Mesenchymal stem cell (in vitro differentiated cells and primary cell): ENCODE results near the gene ELAPOR1. TPM values are rescaled to one million over a fixed set of nuclear protein-coding genes. Genes with fewer than 3 reads are reported as not detected.

Experiments used
- DNase-seq: peaks from one replicate; pipeline ENCODE4 v3.0.0-alpha.2; 2013
- H2AFZ ChIP-seq: one replicate; pipeline ENCODE4 v1.6.1; 2013; ENCODE audit warnings: low read depth, mild to moderate bottlenecking, control low read depth, inconsistent platforms, low read length, moderate library complexity
- H2AK5ac ChIP-seq: 2 replicates; pipeline ENCODE4 v1.6.1; 2013; ENCODE audit warnings: low read length, moderate library complexity, mild to moderate bottlenecking, inconsistent platforms; ENCODE audit not compliant: severe bottlenecking
- H2BK120ac ChIP-seq: one replicate; pipeline ENCODE4 v1.6.1; 2013; ENCODE audit warnings: low read depth, mild to moderate bottlenecking, inconsistent platforms, low read length, moderate library complexity
- H2BK12ac ChIP-seq, 2 experiments: one replicate each; pipeline ENCODE4 v1.6.1; 2013; ENCODE audit warnings: inconsistent platforms in 2 of 2, low read length in 2 of 2, mild to moderate bottlenecking in 2 of 2, moderate library complexity in 2 of 2, control low read depth in 1 of 2
- H2BK15ac ChIP-seq: one replicate; pipeline ENCODE4 v1.6.1; 2013; ENCODE audit warnings: mild to moderate bottlenecking, low read depth, inconsistent platforms; ENCODE audit not compliant: poor library complexity, severe bottlenecking
- H2BK5ac ChIP-seq: 2 replicates; pipeline ENCODE4 v1.6.1; 2013; ENCODE audit warnings: low read depth, mild to moderate bottlenecking, low read length, control low read depth, inconsistent platforms; ENCODE audit not compliant: poor library complexity, severe bottlenecking
- H3K14ac ChIP-seq, 2 experiments: one replicate each; pipeline ENCODE4 v1.6.1; 2013; ENCODE audit warnings: inconsistent platforms in 2 of 2, low read length in 2 of 2, control low read depth in 1 of 2, mild to moderate bottlenecking in 1 of 2, moderate library complexity in 1 of 2
- H3K18ac ChIP-seq, 2 experiments: one replicate each; pipeline ENCODE4 v1.6.1; 2013; ENCODE audit warnings: inconsistent platforms in 2 of 2, low read length in 2 of 2, control low read depth in 1 of 2, low read depth in 1 of 2, mild to moderate bottlenecking in 1 of 2
- H3K23ac ChIP-seq, 2 experiments: one replicate each; pipeline ENCODE4 v1.6.1; 2013; ENCODE audit warnings: inconsistent platforms in 2 of 2, low read length in 2 of 2, mild to moderate bottlenecking in 2 of 2, moderate library complexity in 2 of 2, control low read depth in 1 of 2
- H3K27ac ChIP-seq: 2 replicates; pipeline ENCODE4 v1.5.1; 2013; ENCODE audit warnings: mild to moderate bottlenecking, moderate library complexity, low read length, control low read depth, inconsistent platforms; ENCODE audit not compliant: poor library complexity, severe bottlenecking
- H3K27me3 ChIP-seq, 2 experiments: 2 replicates each; pipeline versions ENCODE4 v1.6.1 to v1.7.0; 2013; ENCODE audit warnings: low read length in 2 of 2, mild to moderate bottlenecking in 2 of 2, moderate library complexity in 2 of 2, control low read depth in 1 of 2, inconsistent platforms in 1 of 2; ENCODE audit not compliant: control insufficient read depth in 1 of 2, insufficient read depth in 1 of 2
- H3K36me3 ChIP-seq, 2 experiments: 2 replicates each; pipeline versions ENCODE4 v1.6.1 to v1.7.0; 2013; ENCODE audit warnings: low read length in 2 of 2, control low read depth in 1 of 2, inconsistent platforms in 1 of 2, low read depth in 1 of 2, mild to moderate bottlenecking in 1 of 2; ENCODE audit not compliant: insufficient read depth in 2 of 2, control insufficient read depth in 1 of 2
- H3K4ac ChIP-seq, 2 experiments: one replicate each; pipeline ENCODE4 v1.6.1; 2013; ENCODE audit warnings: inconsistent platforms in 2 of 2, low read length in 2 of 2, mild to moderate bottlenecking in 2 of 2, moderate library complexity in 2 of 2, control low read depth in 1 of 2, low read depth in 1 of 2
- H3K4me1 ChIP-seq: 2 replicates; pipeline ENCODE4 v1.6.1; 2013; ENCODE audit warnings: low read depth, low read length, control low read depth; ENCODE audit not compliant: control insufficient read depth, insufficient read depth
- H3K4me2 ChIP-seq: 2 replicates; pipeline ENCODE4 v1.6.1; 2013; ENCODE audit warnings: low read length, mild to moderate bottlenecking, inconsistent platforms; ENCODE audit not compliant: poor library complexity, severe bottlenecking
- H3K4me3 ChIP-seq, 2 experiments: 2 replicates each; pipeline versions ENCODE4 v1.5.1 to v1.7.0; 2013; ENCODE audit warnings: low read length in 2 of 2, mild to moderate bottlenecking in 2 of 2, control low read depth in 1 of 2, low read depth in 1 of 2; ENCODE audit not compliant: insufficient read depth in 1 of 2
- H3K79me1 ChIP-seq: replicated peaks from 2 replicates; pipeline ENCODE4 v1.6.1; 2013; ENCODE audit warnings: mild to moderate bottlenecking, control low read depth, low read length, inconsistent platforms; ENCODE audit not compliant: poor library complexity, severe bottlenecking
- H3K9ac ChIP-seq: 2 replicates; pipeline ENCODE4 v1.7.0; 2013; ENCODE audit warnings: mild to moderate bottlenecking, low read length, moderate library complexity
- H3K9me3 ChIP-seq: 2 replicates; pipeline ENCODE4 v1.7.0; 2013; ENCODE audit warnings: mild to moderate bottlenecking, low read length; ENCODE audit not compliant: control insufficient read depth
- H4K8ac ChIP-seq: one replicate; pipeline ENCODE4 v1.6.1; 2013; ENCODE audit warnings: inconsistent platforms, mild to moderate bottlenecking, low read length, moderate library complexity
- H4K91ac ChIP-seq: one replicate; pipeline ENCODE4 v1.6.1; 2013; ENCODE audit warnings: mild to moderate bottlenecking, low read length, inconsistent platforms
- WGBS: methylation state at CpG from one replicate; pipeline ENCODE4 v1.1.7; 2013; ENCODE audit warnings: mixed read lengths; 5-methylcytosine and 5-hydroxymethylcytosine counted together
- polyA plus RNA-seq, 2 experiments: library from polyadenylated mRNA; stranded (reverse); fragments of 200-250 nt; gene quantifications; one replicate each; pipeline ENCODE4 v1.2.3, GENCODE V29; 2013

The ELAPOR1 gene
- polyA plus RNA-seq (2013, experiment 1 of 2), result 0.35 TPM
- 0.42 TPM for polyA plus RNA-seq (2013, experiment 2 of 2)

DNA sequence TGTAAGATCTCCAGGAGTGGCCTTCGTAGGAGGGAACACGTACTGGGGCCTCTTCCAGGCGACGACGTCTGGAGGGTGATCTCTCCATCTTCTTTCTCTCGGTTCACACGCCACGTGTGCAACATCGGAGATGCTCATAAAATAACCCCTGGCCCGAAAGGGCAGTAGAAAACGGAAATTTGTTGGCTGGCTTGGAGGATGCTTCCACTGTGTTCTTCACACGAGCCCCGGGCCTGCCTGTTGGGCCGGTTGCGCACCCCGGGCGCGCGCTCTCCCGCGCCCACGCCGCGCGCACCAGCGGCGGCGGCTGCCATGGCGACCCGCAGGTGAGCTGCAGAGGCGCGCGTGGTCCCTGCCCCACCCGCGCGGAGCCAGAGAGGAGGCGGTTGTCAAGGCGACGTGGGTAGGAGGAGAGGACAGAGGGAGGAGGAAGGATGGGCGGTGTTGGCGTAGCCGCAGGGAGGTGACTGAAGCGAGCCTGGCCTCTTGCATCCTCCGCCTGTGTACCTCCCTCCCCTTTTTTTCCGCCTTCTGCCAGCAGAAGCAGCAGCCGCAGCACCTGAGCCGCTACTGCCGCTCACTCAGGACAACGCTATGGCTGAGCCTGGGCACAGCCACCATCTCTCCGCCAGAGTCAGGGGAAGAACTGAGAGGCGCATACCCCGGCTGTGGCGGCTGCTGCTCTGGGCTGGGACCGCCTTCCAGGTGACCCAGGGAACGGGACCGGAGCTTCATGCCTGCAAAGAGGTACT lies at the start of gene ELAPOR1:
ELAPOR1 (plus strand) TSS at position 526 of the 752 bp plus-strand sequence; CDS start at position 595, 69 bp downstream.
- peak; percentile 29 for DNase-seq
- peak within 1 kb of the TSS in 1 of 2 experiments; percentile 73 for H2BK12ac ChIP-seq
- peak within 1 kb of the TSS; percentile 82 for H3K4me2 ChIP-seq
- WGBS, result 4% methylated on average over 49 of the region's 56 CpGs
- H3K4ac ChIP-seq, result no peak within 1 kb of the TSS
- H3K9me3 ChIP-seq, result no peaks in the 10 kb centered on the region
- peaks cover 19% of the 10 kb centered on the region for H3K4me1 ChIP-seq
- no peaks in the 10 kb centered on the region for H3K36me3 ChIP-seq
- peak within 1 kb of the TSS in 1 of 2 experiments; percentile 35 for H3K23ac ChIP-seq
- H3K27ac ChIP-seq, result no peak within 1 kb of the TSS
- no peak within 1 kb of the TSS for H2BK120ac ChIP-seq
- no peak within 1 kb of the TSS for H4K8ac ChIP-seq
- H2AK5ac ChIP-seq, result no peak within 1 kb of the TSS
- H3K9ac ChIP-seq, result peak within 1 kb of the TSS; percentile 44
- H2BK15ac ChIP-seq, result no peak within 1 kb of the TSS
- H3K79me1 ChIP-seq, result no peaks in the 10 kb centered on the region
- H2AFZ ChIP-seq, result peak within 1 kb of the TSS; percentile 29
- H3K4me3 ChIP-seq, result peak within 1 kb of the TSS; percentile 49 to 70
- H3K18ac ChIP-seq, result peak within 1 kb of the TSS in 1 of 2 experiments; percentile 28
- H3K14ac ChIP-seq, result no peak within 1 kb of the TSS
- H3K27me3 ChIP-seq, result peaks cover 16 to 63% of the 10 kb centered on the region in 2 experiments
- H4K91ac ChIP-seq, result no peak within 1 kb of the TSS
- H2BK5ac ChIP-seq, result no peak within 1 kb of the TSS

- no peak overlapping the region for H4K91ac ChIP-seq
- H3K36me3 ChIP-seq, result peaks cover 41 to 66% of the 10 kb centered on the region in 2 experiments
- WGBS, result 100% methylated on average over 1 of the region's 3 CpGs
- H3K9me3 ChIP-seq, result no peaks in the 10 kb centered on the region
- H3K4me2 ChIP-seq, result no peak overlapping the region
- H2AFZ ChIP-seq, result no peak overlapping the region
- H2BK120ac ChIP-seq, result no peak overlapping the region
- no peak overlapping the region for H2BK12ac ChIP-seq
- no peak overlapping the region for H3K4ac ChIP-seq
- no peak overlapping the region for H3K18ac ChIP-seq
- no peak overlapping the region for H2AK5ac ChIP-seq
- H3K14ac ChIP-seq, result no peak overlapping the region
- peaks cover 4% of the 10 kb centered on the region for H3K4me1 ChIP-seq
- no peaks in the 10 kb centered on the region for H3K27me3 ChIP-seq
- DNase-seq, result no peak
- H3K9ac ChIP-seq, result no peak overlapping the region
- no peak overlapping the region for H2BK5ac ChIP-seq
- H3K79me1 ChIP-seq, result peaks cover 6% of the 10 kb centered on the region
- H4K8ac ChIP-seq, result no peak overlapping the region
- no peak overlapping the region for H2BK15ac ChIP-seq
- H3K23ac ChIP-seq, result no peak overlapping the region
- no peak overlapping the region for H3K4me3 ChIP-seq
- H3K27ac ChIP-seq, result no peak overlapping the region
These were observed 48.8 kb upstream of the ELAPOR1 start for GRCh38 chr1:109065137-109065536.

- Histone ChIP-seq H4K8ac (no peak overlapping the region), H3K14ac (no peak overlapping the region), H2AFZ (no peak overlapping the region), H2BK120ac (no peak overlapping the region), H4K91ac (no peak overlapping the region), H3K79me1 (peaks cover 6% of the 10 kb centered on the region), H2BK15ac (no peak overlapping the region), H2BK12ac (no peak overlapping the region), H3K27me3 (no peaks in the 10 kb centered on the region), H3K9ac (no peak overlapping the region), H3K23ac (no peak overlapping the region), H2BK5ac (no peak overlapping the region), H3K4me3 (no peak overlapping the region), H2AK5ac (no peak overlapping the region), H3K4me1 (peaks cover 1% of the 10 kb centered on the region), H3K18ac (no peak overlapping the region), H3K36me3 (peaks cover 45 to 76% of the 10 kb centered on the region in 2 experiments), H3K9me3 (no peaks in the 10 kb centered on the region), H3K27ac (no peak overlapping the region), H3K4me2 (no peak overlapping the region), H3K4ac (no peak overlapping the region)
- DNase-seq, result no peak
- WGBS, result 97% methylated on average over 6 of the region's 8 CpGs
These were observed 46.0 kb upstream of the ELAPOR1 start for GRCh38 chr1:109067883-109068282.

DNA sequence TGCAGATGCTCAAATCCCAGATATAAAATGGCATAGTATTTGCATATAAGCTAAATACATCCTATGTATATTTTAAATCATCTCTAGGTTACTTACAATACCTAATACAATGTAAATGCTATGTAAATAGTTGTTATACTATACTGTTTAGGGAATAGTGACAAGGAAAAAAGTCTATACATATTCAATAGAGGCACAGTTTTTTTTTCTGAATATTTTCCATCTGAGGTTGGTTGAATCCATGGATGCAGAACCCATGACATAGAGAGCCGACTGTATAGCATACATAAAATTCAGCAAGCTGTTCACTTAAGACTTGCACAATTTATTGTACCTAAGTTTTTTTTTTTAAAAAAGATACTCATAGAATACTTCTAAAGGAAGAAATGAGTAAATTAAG lies 44.6 kb upstream of the ELAPOR1 start:
- no peak for DNase-seq
- Histone ChIP-seq H3K4me2 (no peak overlapping the region), H4K8ac (no peak overlapping the region), H3K36me3 (peaks cover 46 to 73% of the 10 kb centered on the region in 2 experiments), H3K4me1 (peaks cover 6% of the 10 kb centered on the region), H4K91ac (no peak overlapping the region), H3K27me3 (no peaks in the 10 kb centered on the region), H2BK120ac (no peak overlapping the region), H2BK5ac (no peak overlapping the region), H3K27ac (no peak overlapping the region), H2BK12ac (no peak overlapping the region), H2AFZ (no peak overlapping the region), H3K4ac (no peak overlapping the region), H3K9ac (no peak overlapping the region), H2AK5ac (no peak overlapping the region), H3K14ac (no peak overlapping the region), H3K23ac (no peak overlapping the region), H3K9me3 (no peaks in the 10 kb centered on the region), H3K4me3 (no peak overlapping the region), H3K18ac (no peak overlapping the region), H2BK15ac (no peak overlapping the region), H3K79me1 (peaks cover 6% of the 10 kb centered on the region)
- 78% methylated on average over 1 of the region's 1 CpG for WGBS
